Type B pancreatic cell (in vitro differentiated cells): Measurements from ENCODE around the gene DNMT3L. TPM values are rescaled to one million over a fixed set of nuclear protein-coding genes. Genes with fewer than 3 reads are reported as not detected.
A peak's percentile ranks its signal among the peaks of the same experiment; 100 is the strongest.

Experiments used
- DNase-seq: peaks from one replicate; pipeline ENCODE4 v3.0.0; 2021; ENCODE audit warnings: mixed read lengths; ENCODE audit not compliant: unreplicated experiment; ENCODE audit errors: extremely low spot score
- H3K27ac Mint-ChIP-seq: 2 replicates; pipeline ENCODE4 v1.8.0; 2021; ENCODE audit warnings: mild to moderate bottlenecking, mixed read lengths
- H3K27me3 Mint-ChIP-seq: 2 replicates; pipeline ENCODE4 v1.8.0; 2021; ENCODE audit warnings: mixed read lengths
- H3K36me3 Mint-ChIP-seq: 2 replicates; pipeline ENCODE4 v1.8.0; 2021; ENCODE audit warnings: mixed read lengths
- H3K4me1 Mint-ChIP-seq: one replicate; pipeline ENCODE4 v1.8.0; 2021; ENCODE audit warnings: mixed read lengths; ENCODE audit not compliant: unreplicated experiment
- H3K4me3 Mint-ChIP-seq: 2 replicates; pipeline ENCODE4 v1.8.0; 2021; ENCODE audit warnings: mild to moderate bottlenecking, mixed read lengths
- H3K9me3 Mint-ChIP-seq: 2 replicates; pipeline ENCODE4 v1.8.0; 2021; ENCODE audit warnings: mixed read lengths
- CTCF ChIP-seq: fragments of 200-600 bp; sonication (generic); conservative IDR thresholded peaks from 2 replicates; pipeline ENCODE4 v1.5.0; 2021; ENCODE audit warnings: antibody characterized with exemption, mild to moderate bottlenecking
- long read RNA-seq: library from polyadenylated mRNA; unstranded; transcript quantifications from one replicate; pipeline ENCODE4 v2.0.0, GENCODE V29; 2020
- total RNA-seq: library from RNA; stranded (reverse); gene quantifications from 2 replicates; pipeline ENCODE4 v1.2.1, GENCODE V29; 2021; ENCODE audit warnings: low replicate concordance

Gene DNMT3L
- 0.81 TPM in 1 of 2 replicates, not detected in the other for total RNA-seq
- long read RNA-seq, partial matches to known transcripts, result 0 of 2 reads
- long read RNA-seq, other reads (novel, unspliced or antisense), result 1 of 2 reads

DNA sequence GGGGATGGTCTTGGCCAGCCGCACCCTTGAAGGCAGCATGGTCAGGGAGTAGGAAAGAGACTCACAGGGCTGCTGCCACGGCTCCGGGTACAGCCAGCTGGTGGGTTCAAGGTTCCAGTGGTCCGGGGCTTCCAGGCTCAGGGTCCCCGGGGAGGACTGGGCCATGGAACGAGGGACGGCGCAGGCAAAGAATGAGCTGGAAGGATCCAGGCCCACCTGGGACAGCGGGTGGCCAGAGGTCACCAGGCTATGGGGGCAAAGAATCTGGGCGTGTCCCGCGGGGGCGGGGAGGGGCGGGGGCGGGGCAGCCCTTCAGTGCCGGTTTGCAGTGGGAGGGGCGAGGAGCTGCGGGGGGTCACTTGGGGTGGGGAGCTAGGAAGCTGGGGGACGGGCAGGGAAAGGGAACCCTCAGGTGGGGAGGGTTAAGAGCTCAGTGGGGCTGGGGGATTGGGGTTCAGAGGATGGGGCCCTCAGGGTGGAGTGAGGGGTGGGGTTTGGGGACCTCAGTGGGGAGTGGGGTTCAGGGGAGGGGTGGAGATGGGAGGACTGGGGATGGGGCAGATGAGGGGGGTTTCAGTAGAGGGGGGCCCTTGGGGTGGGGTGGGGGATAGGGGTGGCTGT, at the start of gene DNMT3L:
TSS of gene DNMT3L (minus strand) at position 223 of the 621 bp plus-strand sequence. CDS start 638 bp downstream, outside the sequence.
- no peaks in the 10 kb centered on the region for H3K36me3 Mint-ChIP-seq
- DNase-seq, result peak; percentile 66
- no peak within 1 kb of the TSS for H3K27ac Mint-ChIP-seq
- H3K4me3 Mint-ChIP-seq, result no peak within 1 kb of the TSS
- TF ChIP-seq CTCF, result no peak
- H3K4me1 Mint-ChIP-seq, result peaks cover 5% of the 10 kb centered on the region
- no peaks in the 10 kb centered on the region for H3K9me3 Mint-ChIP-seq
- no peaks in the 10 kb centered on the region for H3K27me3 Mint-ChIP-seq

- no peak overlapping the region for H3K27ac Mint-ChIP-seq
- no peak for TF ChIP-seq CTCF
- H3K27me3 Mint-ChIP-seq, result no peaks in the 10 kb centered on the region
- no peak overlapping the region for H3K4me3 Mint-ChIP-seq
- H3K4me1 Mint-ChIP-seq, result peaks cover 13% of the 10 kb centered on the region
- H3K9me3 Mint-ChIP-seq, result no peaks in the 10 kb centered on the region
- DNase-seq, result no peak
- peaks cover 5% of the 10 kb centered on the region for H3K36me3 Mint-ChIP-seq
These were observed 49.2 kb upstream of the DNMT3L start for GRCh38 chr21:44310628-44311507.

DNA sequence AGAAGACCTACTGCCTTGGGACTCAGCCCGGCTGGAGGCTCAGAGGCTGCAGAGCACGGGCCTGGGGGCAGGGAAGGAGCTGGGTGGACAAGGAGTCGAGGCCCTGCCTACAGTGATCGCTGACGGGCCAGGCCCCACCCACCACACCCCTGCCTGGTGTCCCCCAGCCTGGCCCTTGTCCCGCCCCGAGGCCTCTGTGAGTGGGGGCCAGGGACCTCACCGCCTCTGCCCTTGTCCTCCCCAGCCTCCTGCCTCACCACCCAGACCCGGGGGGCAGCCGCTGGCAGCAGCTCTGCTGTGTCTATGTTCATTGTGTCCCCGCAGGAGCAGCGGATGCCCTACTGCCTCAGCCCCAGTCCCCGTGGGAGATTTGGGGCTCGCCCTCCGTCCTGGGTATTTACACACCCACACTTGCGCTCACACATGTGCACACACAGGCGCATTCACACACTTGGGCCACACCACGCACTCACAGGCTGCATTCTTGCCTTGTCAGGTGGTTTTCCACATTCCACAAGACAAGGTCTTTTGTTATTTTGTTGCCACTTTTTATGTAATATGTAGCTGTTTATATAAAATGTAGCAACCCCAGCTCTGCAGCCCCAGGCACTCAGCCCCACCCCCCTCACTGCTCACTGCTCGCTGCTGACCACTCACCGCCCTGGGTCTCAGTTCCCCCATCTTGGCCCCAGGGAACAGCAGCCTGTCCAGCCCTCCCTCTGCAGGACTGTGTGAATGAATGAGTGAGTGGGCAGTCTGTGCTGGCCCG, 45.4 kb upstream of the DNMT3L start:
- H3K9me3 Mint-ChIP-seq, result no peaks in the 10 kb centered on the region
- H3K27me3 Mint-ChIP-seq, result no peaks in the 10 kb centered on the region
- H3K27ac Mint-ChIP-seq, result peak overlapping the region; percentile 91
- peak overlapping the region; percentile 66 for H3K4me3 Mint-ChIP-seq
- H3K4me1 Mint-ChIP-seq, result peaks cover 26% of the 10 kb centered on the region
- DNase-seq, result no peak
- no peak for TF ChIP-seq CTCF
- H3K36me3 Mint-ChIP-seq, result peaks cover 5% of the 10 kb centered on the region

GRCh38 chr21:44305691-44306090, 44.0 kb upstream of the DNMT3L start:
- Mint-ChIP-seq H3K27ac (no peak overlapping the region), H3K4me3 (no peak overlapping the region), H3K9me3 (no peaks in the 10 kb centered on the region), H3K27me3 (no peaks in the 10 kb centered on the region), H3K4me1 (peaks cover 29% of the 10 kb centered on the region), H3K36me3 (no peaks in the 10 kb centered on the region)
- no peak for DNase-seq
- no peak for TF ChIP-seq CTCF

DNA sequence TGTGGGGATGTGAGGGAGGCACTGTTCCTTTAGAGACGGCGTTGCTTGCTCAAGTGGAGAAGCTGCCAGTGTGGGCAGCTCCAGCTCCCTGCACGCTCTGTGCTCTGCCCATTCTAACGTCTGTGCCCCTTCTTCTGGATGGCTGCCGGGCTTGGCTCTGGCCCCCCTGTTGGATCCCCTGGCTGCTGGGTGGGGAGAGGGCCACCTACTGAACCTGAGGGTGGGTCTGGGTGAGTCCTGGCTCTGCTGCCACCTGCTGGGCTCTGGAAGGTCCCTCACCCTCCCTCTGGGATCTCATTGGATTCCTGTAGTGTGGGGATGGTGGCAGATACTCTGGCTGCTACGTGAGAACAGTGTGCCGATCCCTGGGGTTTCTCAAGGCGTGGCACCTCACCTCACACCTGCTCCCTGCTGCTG, 43.2 kb upstream of the DNMT3L start:
- Mint-ChIP-seq H3K4me3 (peak overlapping the region; percentile 75), H3K4me1 (peaks cover 30% of the 10 kb centered on the region), H3K9me3 (no peaks in the 10 kb centered on the region), H3K27me3 (no peaks in the 10 kb centered on the region), H3K27ac (peak overlapping the region; percentile 88), H3K36me3 (no peaks in the 10 kb centered on the region)
- TF ChIP-seq CTCF, result peak; percentile 78
- no peak for DNase-seq
